NT2/D1 (cell line): ENCODE measurements around the gene TPRG1L.

Experiments
- YY1 ChIP-seq: IDR thresholded peaks from 2 replicates; pipeline ENCODE4 v1.6.1; 2011; ENCODE audit not compliant: insufficient read length, insufficient read depth
- ZNF274 ChIP-seq: IDR thresholded peaks from 2 replicates; pipeline ENCODE4 v1.6.1; 2011; ENCODE audit warnings: mild to moderate bottlenecking, low read depth, low read length

DNA sequence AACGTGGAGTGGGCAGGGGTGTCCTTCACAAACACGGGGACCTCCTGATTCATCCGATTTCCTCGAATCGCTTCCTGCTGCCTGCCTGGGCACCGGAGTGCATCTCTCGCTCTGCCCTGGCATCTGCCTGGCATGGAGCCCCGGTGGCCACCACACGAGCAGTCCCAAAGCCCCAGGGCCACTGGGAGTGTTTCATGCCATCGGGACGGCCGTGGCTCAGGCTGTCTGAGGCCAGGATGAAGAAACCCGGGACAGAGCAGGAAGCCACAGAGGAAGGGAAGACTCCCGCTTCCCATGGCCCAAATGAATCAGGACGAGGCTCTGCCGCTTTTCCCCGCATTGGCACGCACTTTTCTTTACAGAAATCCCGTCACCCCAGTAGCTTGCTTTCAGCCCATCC is 45.9 kb upstream of the TPRG1L start:
- TF ChIP-seq YY1 (no peak), ZNF274 (no peak)
